ENCODE measurements around the gene COTL1. TPM values are rescaled to one million over a fixed set of nuclear protein-coding genes. Genes with fewer than 3 reads are reported as not detected.
"Not testable (repeated sequence)": the region's sequence is repeated elsewhere in the genome, so short reads cannot be mapped to it uniquely, and the experiment has no call there.

The COTL1 gene
- total RNA-seq, 1 experiment from 2014 or later: 408 TPM

DNA sequence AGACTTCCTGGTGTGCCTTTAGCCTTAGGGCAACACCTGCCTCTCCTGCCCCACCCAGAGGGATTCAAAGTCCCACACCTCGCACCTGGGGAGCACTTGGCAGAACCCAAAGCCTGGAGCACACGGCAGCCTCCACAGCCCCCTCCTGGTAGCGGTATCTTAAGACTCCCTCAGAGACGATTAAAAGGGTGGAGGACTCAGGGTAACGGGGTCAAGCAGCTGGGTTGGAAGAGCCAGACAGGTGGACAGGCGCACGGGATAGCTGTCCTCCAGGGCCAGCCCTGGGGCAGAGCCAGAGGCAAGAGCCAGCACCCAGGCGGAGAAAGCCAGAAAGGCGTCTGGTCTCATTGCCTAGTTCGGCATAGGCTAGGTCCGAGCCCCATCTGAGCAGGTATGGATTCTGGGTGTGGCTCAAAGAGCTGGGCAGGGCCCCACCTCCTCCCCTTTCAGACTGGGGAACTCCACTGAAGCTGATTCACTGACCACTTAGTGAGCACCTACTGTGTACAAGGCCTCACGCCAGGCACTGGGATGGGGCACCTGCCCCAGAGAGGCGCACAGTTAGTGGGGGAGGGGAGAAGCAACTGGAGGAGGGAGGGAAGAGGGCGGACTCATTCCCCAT, 58.5 kb downstream of the COTL1 start:
- Histone ChIP-seq H4K20me1 (ENCODE audit: low read length) (no peaks in the 10 kb centered on the region), H3K9me2 (replicated peaks; ENCODE audit: low read length) (no peaks in the 10 kb centered on the region), H3K4me1 (ENCODE audit: insufficient read depth, low read length) (0 out of 2 replicates have a peak, but pooled peaks cover 6% of the 10 kb centered on the region), H2AFZ (ENCODE audit: low read length) (no peak overlapping the region), H3K27me3 (ENCODE audit: low read length) (no peaks in the 10 kb centered on the region), H3K79me2 (ENCODE audit: low read length) (no peaks in the 10 kb centered on the region), H3F3A (ENCODE audit: low read length, unreplicated experiment) (no peaks in the 10 kb centered on the region), H3K4me3 (ENCODE audit: low read length) (no peak overlapping the region), H3K27ac (ENCODE audit: low read length) (no peak overlapping the region), H3K36me3 (ENCODE audit: low read depth, low read length) (no peaks in the 10 kb centered on the region; the same call in 1 of the 2 replicates), H3K9me3 (ENCODE audit: low read length) (no peaks in the 10 kb centered on the region), H3K9ac (ENCODE audit: low read length) (no peak overlapping the region), H3K4me2 (ENCODE audit: low read length) (no peak overlapping the region)
- ChIA-PET CTCF (interaction anchor here (0.5 kb wide), 1 partner anchor 113 kb away, joined by 6 read pairs; no protein-coding TSS in a partner anchor), POLR2A (ENCODE audit: unreplicated experiment) (no interaction called here)
- DNase-seq (no peak), ATAC-seq (no peak)
- TF ChIP-seq, protein P1, sequence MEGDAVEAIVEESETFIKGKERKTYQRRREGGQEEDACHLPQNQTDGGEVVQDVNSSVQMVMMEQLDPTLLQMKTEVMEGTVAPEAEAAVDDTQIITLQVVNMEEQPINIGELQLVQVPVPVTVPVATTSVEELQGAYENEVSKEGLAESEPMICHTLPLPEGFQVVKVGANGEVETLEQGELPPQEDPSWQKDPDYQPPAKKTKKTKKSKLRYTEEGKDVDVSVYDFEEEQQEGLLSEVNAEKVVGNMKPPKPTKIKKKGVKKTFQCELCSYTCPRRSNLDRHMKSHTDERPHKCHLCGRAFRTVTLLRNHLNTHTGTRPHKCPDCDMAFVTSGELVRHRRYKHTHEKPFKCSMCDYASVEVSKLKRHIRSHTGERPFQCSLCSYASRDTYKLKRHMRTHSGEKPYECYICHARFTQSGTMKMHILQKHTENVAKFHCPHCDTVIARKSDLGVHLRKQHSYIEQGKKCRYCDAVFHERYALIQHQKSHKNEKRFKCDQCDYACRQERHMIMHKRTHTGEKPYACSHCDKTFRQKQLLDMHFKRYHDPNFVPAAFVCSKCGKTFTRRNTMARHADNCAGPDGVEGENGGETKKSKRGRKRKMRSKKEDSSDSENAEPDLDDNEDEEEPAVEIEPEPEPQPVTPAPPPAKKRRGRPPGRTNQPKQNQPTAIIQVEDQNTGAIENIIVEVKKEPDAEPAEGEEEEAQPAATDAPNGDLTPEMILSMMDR (conservative IDR thresholded peaks at IDR 0.05; ENCODE audit: low read depth, low read length): no peak
- TF ChIP-seq EZH2phosphoT487 (IDR thresholded peaks at IDR 0.05; ENCODE audit: borderline replicate concordance, low read length) (no peak), EZH2 (IDR thresholded peaks at IDR 0.05; ENCODE audit: low read length, unreplicated experiment) (no peak)
- no TSS peak for BruUV-seq (replicated peaks)
- intact Hi-C loops (cut with micrococcal nuclease): no loop called here

DNA sequence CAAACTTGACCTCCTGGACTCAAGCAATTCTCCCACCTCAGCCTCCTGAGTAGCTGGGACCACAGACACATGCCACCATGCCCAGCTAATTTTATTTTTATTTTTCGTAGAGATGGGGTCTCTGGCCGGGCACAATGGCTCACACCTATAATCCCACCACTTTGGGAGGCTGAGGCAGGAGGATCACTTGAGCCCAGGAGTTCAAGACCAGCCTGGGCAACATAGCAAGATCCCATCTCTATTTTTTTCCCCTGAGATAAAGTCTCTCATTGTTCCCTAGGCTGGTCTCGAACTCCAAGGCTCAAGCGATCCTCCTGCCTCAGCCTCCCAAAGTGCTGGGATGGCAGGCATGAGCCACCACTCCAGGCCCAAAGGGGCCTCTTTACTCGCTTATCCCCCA, 59.0 kb downstream of the COTL1 start:
- H3K36me3 ChIP-seq (ENCODE audit: low read depth, low read length); H3K4me2 ChIP-seq (ENCODE audit: low read length); intact Hi-C loops (cut with micrococcal nuclease); DNase-seq; BruUV-seq (replicated peaks); H3K9me3 ChIP-seq (ENCODE audit: low read length); H3K4me3 ChIP-seq (ENCODE audit: low read length); H3K79me2 ChIP-seq (ENCODE audit: low read length); H3K4me1 ChIP-seq (ENCODE audit: insufficient read depth, low read length); ATAC-seq; H3K27ac ChIP-seq (ENCODE audit: low read length); H3F3A ChIP-seq (ENCODE audit: low read length, unreplicated experiment); H2AFZ ChIP-seq (ENCODE audit: low read length); H3K9me2 ChIP-seq (replicated peaks; ENCODE audit: low read length); H4K20me1 ChIP-seq (ENCODE audit: low read length); H3K27me3 ChIP-seq (ENCODE audit: low read length); POLR2A ChIA-PET (ENCODE audit: unreplicated experiment); H3K9ac ChIP-seq (ENCODE audit: low read length); CTCF ChIA-PET: not testable (repeated sequence)

DNA sequence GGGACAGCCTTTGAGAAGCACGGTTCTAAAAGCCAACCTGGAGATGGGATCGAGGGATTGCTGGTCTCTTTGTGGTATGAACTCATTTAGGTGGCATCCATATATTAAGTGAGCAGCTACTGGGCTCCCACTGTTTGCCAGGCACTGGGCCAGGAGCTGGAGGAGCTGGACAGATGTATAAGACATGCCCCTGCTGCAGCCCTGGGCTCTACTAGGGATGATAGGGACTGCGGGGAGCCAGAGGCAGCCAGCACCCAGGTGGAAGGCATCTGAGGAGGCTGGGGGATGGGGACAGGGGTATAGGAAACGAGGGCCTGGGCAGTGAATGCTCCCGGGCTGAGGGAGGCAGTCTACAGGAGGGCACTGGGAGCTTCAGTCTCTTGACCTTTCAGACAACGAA, 60.4 kb downstream of the COTL1 start:
- H4K20me1 ChIP-seq (ENCODE audit: low read length): no peaks in the 10 kb centered on the region
- no peak overlapping the region for H3K4me2 ChIP-seq (ENCODE audit: low read length)
- intact Hi-C loops (cut with micrococcal nuclease): no loop called here
- H3K36me3 ChIP-seq (ENCODE audit: low read depth, low read length): no peaks in the 10 kb centered on the region; the same call in 1 of the 2 replicates
- H3K79me2 ChIP-seq (ENCODE audit: low read length): no peaks in the 10 kb centered on the region
- TF ChIP-seq EZH2 (IDR thresholded peaks at IDR 0.05; ENCODE audit: low read length, unreplicated experiment) (no peak), EZH2phosphoT487 (IDR thresholded peaks at IDR 0.05; ENCODE audit: borderline replicate concordance, low read length) (no peak)
- TF ChIP-seq, protein P1 (conservative IDR thresholded peaks at IDR 0.05; ENCODE audit: low read depth, low read length): no peak
- H3F3A ChIP-seq (ENCODE audit: low read length, unreplicated experiment): no peaks in the 10 kb centered on the region
- no peaks in the 10 kb centered on the region for H3K27me3 ChIP-seq (ENCODE audit: low read length)
- BruUV-seq (replicated peaks): no TSS peak
- no peak for DNase-seq
- CTCF ChIA-PET: no interaction called here
- 0 out of 2 replicates have a peak, but pooled peaks cover 6% of the 10 kb centered on the region for H3K4me1 ChIP-seq (ENCODE audit: insufficient read depth, low read length)
- POLR2A ChIA-PET (ENCODE audit: unreplicated experiment): no interaction called here
- H3K9ac ChIP-seq (ENCODE audit: low read length): no peak overlapping the region
- no peak for ATAC-seq
- H3K27ac ChIP-seq (ENCODE audit: low read length): no peak overlapping the region
- no peaks in the 10 kb centered on the region for H3K9me3 ChIP-seq (ENCODE audit: low read length)
- H3K4me3 ChIP-seq (ENCODE audit: low read length): no peak overlapping the region
- no peaks in the 10 kb centered on the region for H3K9me2 ChIP-seq (replicated peaks; ENCODE audit: low read length)
- H2AFZ ChIP-seq (ENCODE audit: low read length): no peak overlapping the region
